Measurements from ENCODE around the gene IGF1R. TPM values are rescaled to one million over a fixed set of nuclear protein-coding genes. Genes with fewer than 3 reads are reported as not detected.

IGF1R gene
- total RNA-seq, 1 experiment from 2014 or later = 16.3 TPM

- ChIA-PET RAD21 (ENCODE audit: low non-redundant PET in 1 of 2, low total read pairs in 2 of 2, uncharacterized antibody in 2 of 2, unreplicated experiment in 2 of 2) (no interaction called here), POLR2A (no interaction called here), CTCF (interaction anchor here (1.1 kb wide), 1 partner anchor 18 kb away, joined by 4 read pairs; no protein-coding TSS in a partner anchor)
- Histone ChIP-seq H3K9ac (ENCODE audit: low read length) (no peak overlapping the region), H3K4me1 (ENCODE audit: control insufficient read depth in 1 of 2, insufficient read depth in 2 of 2, low read length in 2 of 2) (peaks cover 48 to 52% of the 10 kb centered on the region in 2 experiments), H3K79me2 (ENCODE audit: insufficient read depth, low read length) (no peaks in the 10 kb centered on the region), H2AFZ (ENCODE audit: low read depth, low read length, poor library complexity, severe bottlenecking) (no peak overlapping the region), H3K4me2 (ENCODE audit: low read length) (no peak overlapping the region), H3K4me3 (replicated peaks in 1 of 2; ENCODE audit: low read depth in 1 of 2, low read length in 2 of 2) (no peak overlapping the region), H3K27me3 (ENCODE audit: insufficient read depth, low read length) (no peaks in the 10 kb centered on the region), H3K9me3 (ENCODE audit: control insufficient read depth in 1 of 2, insufficient read depth in 1 of 2, low read depth in 1 of 2, low read length in 2 of 2) (no peaks in the 10 kb centered on the region), H3K9me2 (ENCODE audit: insufficient read depth) (no peaks in the 10 kb centered on the region), H4K20me1 (ENCODE audit: insufficient read depth) (no peaks in the 10 kb centered on the region), H3K36me3 (ENCODE audit: control insufficient read depth in 1 of 2, insufficient read depth in 2 of 2, low read length in 2 of 2) (no peaks in the 10 kb centered on the region), H3K27ac (ENCODE audit: low read depth, low read length) (no peak overlapping the region)
- ATAC-seq (no peak), DNase-seq (ENCODE audit: low read depth, low spot score) (no peak)
- no peak for TF ChIP-seq ELF1 (IDR thresholded peaks at IDR 0.05; ENCODE audit: borderline replicate concordance, low read depth)
- no peak for TF ChIP-seq RAD21 (IDR thresholded peaks at IDR 0.05; ENCODE audit: low read depth)
- TF ChIP-seq ZBTB33 (IDR thresholded peaks at IDR 0.05; ENCODE audit: extremely low read depth, insufficient replicate concordance, low read length) = no peak
- TF ChIP-seq REST (IDR thresholded peaks at IDR 0.05; ENCODE audit: low read depth) = no peak
- no peak for TF ChIP-seq MAX (IDR thresholded peaks at IDR 0.05)
- no peak for TF ChIP-seq SRF (IDR thresholded peaks at IDR 0.05; ENCODE audit: low read depth)
- no peak for TF ChIP-seq FOSL1 (IDR thresholded peaks at IDR 0.05; ENCODE audit: low read depth)
- TF ChIP-seq POLR2AphosphoS5 (IDR thresholded peaks at IDR 0.05; ENCODE audit: low read depth, low read length) = no peak
- no peak for TF ChIP-seq SP1 (IDR thresholded peaks at IDR 0.05; ENCODE audit: low read depth)
- TF ChIP-seq JUND (IDR thresholded peaks at IDR 0.05) = no peak
- TF ChIP-seq ZFX (IDR thresholded peaks at IDR 0.05) = no peak
- TF ChIP-seq CEBPB (IDR thresholded peaks at IDR 0.05; ENCODE audit: low read depth) = no peak
- intact Hi-C loops (cut with micrococcal nuclease) = no loop called here
- BruUV-seq (replicated peaks) = no TSS peak
Measured at GRCh38 chr15:98798375-98798893, 150.1 kb downstream of the IGF1R start.
